H9 (cell line): ENCODE results near the gene VPS26A. TPM values are rescaled to one million over a fixed set of nuclear protein-coding genes. Genes with fewer than 3 reads are reported as not detected.

Experiments
- DNase-seq: peaks from one replicate; pipeline ENCODE4 v3.0.0-alpha.2; 2017
- H2AFZ ChIP-seq: one replicate; pipeline ENCODE4 v1.6.1; 2013; ENCODE audit warnings: mild to moderate bottlenecking, low read length, control low read depth, moderate library complexity
- H2AK5ac ChIP-seq: 2 replicates; pipeline ENCODE4 v1.6.1; 2013; ENCODE audit warnings: low read length, control low read depth, mixed read lengths; ENCODE audit not compliant: insufficient read length
- H2BK120ac ChIP-seq: one replicate; pipeline ENCODE4 v1.6.1; 2013; ENCODE audit warnings: low read depth, mild to moderate bottlenecking, low read length, control low read depth, inconsistent platforms; ENCODE audit not compliant: poor library complexity, severe bottlenecking
- H2BK12ac ChIP-seq: 2 replicates; pipeline ENCODE4 v1.6.1; 2013; ENCODE audit warnings: low read length, control low read depth, mixed read lengths, low read depth; ENCODE audit not compliant: insufficient read length
- H2BK15ac ChIP-seq: 2 replicates; pipeline ENCODE4 v1.6.1; 2013; ENCODE audit warnings: low read depth, low read length, control low read depth
- H2BK20ac ChIP-seq: one replicate; pipeline ENCODE4 v1.6.1; 2013; ENCODE audit warnings: low read depth, mild to moderate bottlenecking, low read length, control low read depth, inconsistent platforms; ENCODE audit not compliant: poor library complexity, severe bottlenecking
- H2BK5ac ChIP-seq: 2 replicates; pipeline ENCODE4 v1.6.1; 2013; ENCODE audit warnings: low read length, control low read depth, mixed read lengths; ENCODE audit not compliant: insufficient read length
- H3K14ac ChIP-seq: 2 replicates; pipeline ENCODE4 v1.6.1; 2013; ENCODE audit warnings: low read length, control low read depth; ENCODE audit not compliant: insufficient read depth
- H3K18ac ChIP-seq: 2 replicates; pipeline ENCODE4 v1.6.1; 2013; ENCODE audit warnings: low read depth, mild to moderate bottlenecking, mixed read lengths, low read length, control low read depth; ENCODE audit not compliant: insufficient read length
- H3K23ac ChIP-seq: 2 replicates; pipeline ENCODE4 v1.6.1; 2013; ENCODE audit warnings: low read length, control low read depth, mixed read lengths, low read depth; ENCODE audit not compliant: insufficient read length
- H3K23me2 ChIP-seq: 2 replicates; pipeline ENCODE4 v1.6.1; 2013; ENCODE audit warnings: low read depth, mild to moderate bottlenecking, mixed read lengths, low read length, control low read depth; ENCODE audit not compliant: insufficient read length, poor library complexity, severe bottlenecking
- H3K27ac ChIP-seq: 2 replicates; pipeline ENCODE4 v1.5.1; 2013; ENCODE audit warnings: low read length, control low read depth, mixed read lengths, low read depth; ENCODE audit not compliant: insufficient read length
- H3K27me3 ChIP-seq: 2 replicates; pipeline ENCODE4 v1.6.1; 2013; ENCODE audit warnings: low read length, control low read depth, inconsistent platforms; ENCODE audit not compliant: insufficient read depth
- H3K4ac ChIP-seq: 2 replicates; pipeline ENCODE4 v1.6.1; 2013; ENCODE audit warnings: low read depth, mild to moderate bottlenecking, control low read depth, inconsistent platforms, low read length, moderate library complexity
- H3K4me1 ChIP-seq: 2 replicates; pipeline ENCODE4 v1.6.1; 2013; ENCODE audit warnings: low read length, control low read depth, inconsistent platforms; ENCODE audit not compliant: insufficient read depth
- H3K4me2 ChIP-seq: 2 replicates; pipeline ENCODE4 v1.6.1; 2013; ENCODE audit warnings: low read length, control low read depth, mixed read lengths; ENCODE audit not compliant: insufficient read length, insufficient read depth
- H3K56ac ChIP-seq: 2 replicates; pipeline ENCODE4 v1.6.1; 2013; ENCODE audit warnings: low read depth, mild to moderate bottlenecking, mixed read lengths, low read length, control low read depth; ENCODE audit not compliant: insufficient read length
- H3K79me1 ChIP-seq: 2 replicates; pipeline ENCODE4 v1.6.1; 2013; ENCODE audit warnings: low read depth, mild to moderate bottlenecking, moderate library complexity, low read length, control low read depth, inconsistent platforms; ENCODE audit not compliant: insufficient read depth, poor library complexity, severe bottlenecking
- H3K79me2 ChIP-seq: 2 replicates; pipeline ENCODE4 v1.6.1; 2013; ENCODE audit warnings: low read length, control low read depth, inconsistent platforms; ENCODE audit not compliant: insufficient read depth
- H3K9ac ChIP-seq: 2 replicates; pipeline ENCODE4 v1.6.1; 2013; ENCODE audit warnings: low read length, control low read depth, mixed read lengths; ENCODE audit not compliant: insufficient read length; ENCODE audit errors: extremely low read depth
- H3K9me3 ChIP-seq: one replicate; pipeline ENCODE4 v1.6.1; 2013; ENCODE audit warnings: low read depth, low read length, inconsistent platforms; ENCODE audit not compliant: control insufficient read depth
- H3T11ph ChIP-seq: one replicate; pipeline ENCODE4 v1.6.1; 2013; ENCODE audit warnings: mild to moderate bottlenecking, low read length, control low read depth, inconsistent platforms
- H4K20me1 ChIP-seq: one replicate; pipeline ENCODE4 v1.6.1; 2013; ENCODE audit not compliant: control insufficient read depth, insufficient read length, insufficient read depth
- H4K5ac ChIP-seq: 2 replicates; pipeline ENCODE4 v1.6.1; 2013; ENCODE audit warnings: low read depth, mild to moderate bottlenecking, mixed read lengths, low read length, control low read depth; ENCODE audit not compliant: insufficient read length
- H4K8ac ChIP-seq: replicated peaks from 2 replicates; pipeline ENCODE4 v1.6.1; 2013; ENCODE audit warnings: low read length, control low read depth, mixed read lengths, low read depth; ENCODE audit not compliant: insufficient read length
- H4K91ac ChIP-seq: 2 replicates; pipeline ENCODE4 v1.6.1; 2013; ENCODE audit warnings: low read depth, mild to moderate bottlenecking, moderate library complexity, mixed read lengths, low read length, control low read depth; ENCODE audit not compliant: insufficient read length
- H3K27ac Mint-ChIP-seq, 3 experiments: 2 replicates in 2 of 3; 3 replicates in 1 of 3; pipeline ENCODE4 v1.8.0; 2020 to 2021; ENCODE audit warnings: mixed read lengths in 3 of 3, mild to moderate bottlenecking in 1 of 3, moderate library complexity in 1 of 3
- H3K27me3 Mint-ChIP-seq: 2 replicates; pipeline ENCODE4 v1.8.0; 2021; ENCODE audit warnings: low read depth, mild to moderate bottlenecking, moderate library complexity, mixed read lengths
- H3K36me3 Mint-ChIP-seq, 3 experiments: 2 replicates in 2 of 3; 3 replicates in 1 of 3; pipeline ENCODE4 v1.8.0; 2020 to 2021; ENCODE audit warnings: low read depth in 3 of 3, mixed read lengths in 3 of 3; ENCODE audit not compliant: insufficient read depth in 1 of 3
- H3K4me1 Mint-ChIP-seq, 2 experiments: 2 replicates each; pipeline ENCODE4 v1.8.0; 2020; ENCODE audit warnings: mixed read lengths in 2 of 2
- H3K4me3 Mint-ChIP-seq, 2 experiments: 2 replicates in 1 of 2; 3 replicates in 1 of 2; pipeline ENCODE4 v1.8.0; 2020 to 2021; ENCODE audit warnings: mild to moderate bottlenecking in 2 of 2, mixed read lengths in 2 of 2, moderate library complexity in 1 of 2
- H3K9me3 Mint-ChIP-seq, 2 experiments: 2 replicates in 1 of 2; 3 replicates in 1 of 2; pipeline ENCODE4 v1.8.0; 2020; ENCODE audit warnings: mild to moderate bottlenecking in 2 of 2, mixed read lengths in 2 of 2, moderate library complexity in 1 of 2
- WGBS: extraction: QIAGEN DNeasy Blood & Tissue Kit; methylation state at CpG from one replicate; pipeline ENCODE4 v1.1.7; 2013; ENCODE audit warnings: missing lambda C conversion rate, low lambda C conversion rate, mixed read lengths; ENCODE audit not compliant: insufficient read length; ENCODE audit errors: extremely low coverage; 5-methylcytosine and 5-hydroxymethylcytosine counted together
- total RNA-seq: library from RNA; stranded (reverse); gene quantifications from 2 replicates; pipeline ENCODE4 v1.2.1, GENCODE V29; 2021
- TF ChIP-seq, protein P1 (sequence below): fragments of 200-600 bp; sonication (generic); conservative IDR thresholded peaks from 3 replicates; pipeline ENCODE4 v1.8.0; 2021; ENCODE audit warnings: antibody characterized with exemption, mild to moderate bottlenecking

Gene VPS26A
- total RNA-seq, 1 experiment from 2014 or later, result 41.8 TPM

DNA sequence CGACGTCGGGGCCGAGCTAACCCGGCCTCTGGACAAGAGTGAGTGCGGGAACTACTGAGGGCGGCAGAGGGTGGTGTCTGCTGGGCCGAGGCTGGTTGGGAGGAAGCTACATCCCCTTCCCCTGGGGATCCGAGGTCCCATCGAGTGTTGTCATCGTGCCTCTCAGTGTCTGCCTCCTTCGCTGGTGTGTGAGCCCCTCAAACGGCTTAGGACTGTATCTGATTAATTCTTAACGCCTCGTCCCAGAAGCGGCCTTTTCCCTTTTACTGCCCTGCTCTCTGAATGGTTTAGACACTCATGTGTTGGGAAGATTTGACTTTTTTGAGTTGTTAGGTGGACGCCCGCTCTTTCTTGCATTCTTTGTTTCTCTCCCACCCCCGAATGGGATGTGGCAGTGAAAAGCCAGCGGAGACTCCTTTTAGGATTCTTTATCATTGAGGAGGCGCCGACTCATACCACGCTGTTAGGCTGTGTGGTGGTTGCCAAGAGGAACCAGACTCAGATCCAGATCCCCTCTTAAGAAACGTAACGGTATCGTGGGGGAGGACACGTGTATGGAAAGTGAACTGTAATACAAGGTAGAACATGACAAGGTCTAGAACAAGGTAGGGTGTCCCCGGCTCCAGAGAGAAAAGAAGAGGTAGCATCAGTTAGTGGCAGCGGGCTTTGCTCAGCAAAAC, 56.7 kb downstream of the VPS26A start:
- H4K91ac ChIP-seq, result no peak overlapping the region
- H3K23ac ChIP-seq, result no peak overlapping the region
- peaks cover 23% of the 10 kb centered on the region; the same call in 1 of the 2 replicates for H3K79me2 ChIP-seq
- no peaks in the 10 kb centered on the region for H3K27me3 ChIP-seq
- no peak overlapping the region for H2BK120ac ChIP-seq
- Mint-ChIP-seq H3K4me1 (peaks cover 8 to 13% of the 10 kb centered on the region in 2 experiments), H3K27ac (peak overlapping the region; percentile 100), H3K27me3 (no peaks in the 10 kb centered on the region), H3K9me3 (no peaks in the 10 kb centered on the region; a peak in 1 of 5 replicates), H3K36me3 (peaks cover 1 to 19% (median 10%) of the 10 kb centered on the region in 3 experiments; a peak in 5 of 7 replicates), H3K4me3 (peak overlapping the region; percentile 96 to 97)
- peaks cover 5% of the 10 kb centered on the region for H3K23me2 ChIP-seq
- no peak overlapping the region for H2BK20ac ChIP-seq
- no peak overlapping the region for H3K56ac ChIP-seq
- no peak overlapping the region for H3K4ac ChIP-seq
- peak overlapping the region; percentile 68 for H3K9ac ChIP-seq
- no peak overlapping the region for H4K8ac ChIP-seq
- no peak for DNase-seq
- no peaks in the 10 kb centered on the region for H4K20me1 ChIP-seq
- no peak overlapping the region for H2AK5ac ChIP-seq
- H3K4me1 ChIP-seq, result no peaks in the 10 kb centered on the region
- peak overlapping the region; percentile 65 for H3K14ac ChIP-seq
- H3T11ph ChIP-seq, result no peak overlapping the region
- H2BK12ac ChIP-seq, result no peak overlapping the region
- TF ChIP-seq, protein P1, sequence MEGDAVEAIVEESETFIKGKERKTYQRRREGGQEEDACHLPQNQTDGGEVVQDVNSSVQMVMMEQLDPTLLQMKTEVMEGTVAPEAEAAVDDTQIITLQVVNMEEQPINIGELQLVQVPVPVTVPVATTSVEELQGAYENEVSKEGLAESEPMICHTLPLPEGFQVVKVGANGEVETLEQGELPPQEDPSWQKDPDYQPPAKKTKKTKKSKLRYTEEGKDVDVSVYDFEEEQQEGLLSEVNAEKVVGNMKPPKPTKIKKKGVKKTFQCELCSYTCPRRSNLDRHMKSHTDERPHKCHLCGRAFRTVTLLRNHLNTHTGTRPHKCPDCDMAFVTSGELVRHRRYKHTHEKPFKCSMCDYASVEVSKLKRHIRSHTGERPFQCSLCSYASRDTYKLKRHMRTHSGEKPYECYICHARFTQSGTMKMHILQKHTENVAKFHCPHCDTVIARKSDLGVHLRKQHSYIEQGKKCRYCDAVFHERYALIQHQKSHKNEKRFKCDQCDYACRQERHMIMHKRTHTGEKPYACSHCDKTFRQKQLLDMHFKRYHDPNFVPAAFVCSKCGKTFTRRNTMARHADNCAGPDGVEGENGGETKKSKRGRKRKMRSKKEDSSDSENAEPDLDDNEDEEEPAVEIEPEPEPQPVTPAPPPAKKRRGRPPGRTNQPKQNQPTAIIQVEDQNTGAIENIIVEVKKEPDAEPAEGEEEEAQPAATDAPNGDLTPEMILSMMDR, result no peak
- H4K5ac ChIP-seq, result peak overlapping the region; percentile 28
- peaks cover 11% of the 10 kb centered on the region for H3K79me1 ChIP-seq
- H3K27ac ChIP-seq, result no peak overlapping the region
- no peak overlapping the region for H2AFZ ChIP-seq
- no peaks in the 10 kb centered on the region for H3K9me3 ChIP-seq
- no CpG with 5 or more reads among the region's 29 CpGs for WGBS
- no peak overlapping the region for H2BK5ac ChIP-seq
- no peak overlapping the region for H2BK15ac ChIP-seq
- peak overlapping the region; percentile 97 for H3K4me2 ChIP-seq
- H3K18ac ChIP-seq, result peak overlapping the region; percentile 73
